SW 1271 (cell line): ENCODE measurements around the gene LCP1.
"Not testable (repeated sequence)": the region's sequence is repeated elsewhere in the genome, so short reads cannot be mapped to it uniquely, and the experiment has no call there.

Experiments used
- DNase-seq, 2 experiments: peaks; one replicate each; lab custom pipeline; 2025; lab: John Stamatoyannopoulos, UW

The LCP1 gene

DNA sequence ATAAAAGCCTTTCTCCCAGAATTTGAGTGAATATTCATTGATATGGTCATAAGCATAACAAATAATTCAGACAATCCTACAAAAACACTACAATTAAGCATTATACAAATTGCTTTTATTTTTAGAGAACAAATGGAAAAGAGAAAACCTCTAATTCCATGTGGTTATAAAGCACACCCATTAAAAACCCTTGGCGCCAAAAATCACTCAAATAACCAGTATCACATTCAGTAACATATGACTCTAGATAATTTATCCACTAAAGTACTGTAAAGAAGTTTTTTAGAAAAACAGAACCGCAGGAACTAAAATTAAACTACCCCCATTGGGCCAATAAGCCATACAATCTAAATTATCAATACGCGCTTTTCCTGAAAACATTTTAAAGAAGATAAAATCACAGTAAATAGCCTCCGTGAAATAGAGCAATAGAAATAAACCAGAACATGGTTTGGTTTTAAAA is 569 bp downstream of the LCP1 start:
- no peak for DNase-seq

DNA sequence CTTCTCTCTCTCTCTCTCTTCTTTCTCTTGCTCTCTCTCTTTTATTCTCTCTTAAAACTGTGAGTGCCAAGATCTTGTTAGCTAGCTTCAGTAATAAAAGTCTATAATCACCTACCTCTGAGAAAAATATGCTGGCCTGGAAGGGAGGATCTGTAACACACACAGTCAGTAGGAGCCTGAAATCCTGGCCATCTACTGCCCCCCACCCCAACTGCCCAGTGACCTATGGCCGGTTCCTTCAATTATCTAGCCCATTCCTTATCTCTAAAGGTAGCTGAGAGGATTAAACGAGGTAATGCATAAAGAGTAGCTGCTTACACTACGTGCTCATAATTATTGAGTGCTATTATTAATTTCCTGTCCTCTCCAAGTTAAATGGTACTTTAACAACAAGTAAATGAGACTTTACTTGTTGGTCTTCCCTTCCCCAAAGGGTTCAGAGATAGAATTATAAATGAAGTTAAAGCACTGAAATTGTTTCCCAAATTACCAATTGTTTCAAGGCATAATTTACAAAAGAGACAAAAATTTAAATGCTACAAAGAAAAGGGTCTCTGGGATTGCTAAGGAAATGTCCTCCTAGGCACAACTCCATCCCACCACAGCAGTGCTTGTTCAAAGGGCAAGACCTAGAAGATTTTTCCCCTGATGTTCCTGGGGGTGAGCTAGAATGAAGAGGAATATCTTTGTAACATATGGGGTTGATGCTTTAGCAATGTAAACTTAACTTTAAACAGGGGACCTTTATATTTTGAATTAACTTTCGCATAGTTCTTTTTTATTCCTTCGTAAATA is 1.8 kb downstream of the LCP1 start:
- no peak for DNase-seq

DNA sequence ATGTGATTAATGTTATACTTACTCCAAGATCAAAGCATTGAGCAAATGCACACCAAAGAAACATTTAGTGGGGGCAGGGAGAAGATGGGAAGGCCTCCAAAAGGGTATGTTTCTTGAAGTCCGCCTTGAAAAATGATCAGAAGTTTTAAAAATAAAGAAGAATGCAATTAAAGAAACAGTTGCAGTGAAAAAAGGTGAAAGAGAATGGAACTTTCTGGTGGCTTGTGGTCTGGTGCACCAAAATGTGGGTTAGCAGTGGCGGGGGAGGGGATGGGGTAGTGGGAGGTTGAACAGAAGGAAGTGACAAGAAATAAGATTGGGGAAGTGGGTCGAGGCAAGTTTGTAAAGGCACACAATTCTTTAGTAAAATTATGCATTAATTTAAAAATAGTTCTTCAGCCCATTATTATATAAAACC is 2.5 kb downstream of the LCP1 start:
- no peak for DNase-seq

DNA sequence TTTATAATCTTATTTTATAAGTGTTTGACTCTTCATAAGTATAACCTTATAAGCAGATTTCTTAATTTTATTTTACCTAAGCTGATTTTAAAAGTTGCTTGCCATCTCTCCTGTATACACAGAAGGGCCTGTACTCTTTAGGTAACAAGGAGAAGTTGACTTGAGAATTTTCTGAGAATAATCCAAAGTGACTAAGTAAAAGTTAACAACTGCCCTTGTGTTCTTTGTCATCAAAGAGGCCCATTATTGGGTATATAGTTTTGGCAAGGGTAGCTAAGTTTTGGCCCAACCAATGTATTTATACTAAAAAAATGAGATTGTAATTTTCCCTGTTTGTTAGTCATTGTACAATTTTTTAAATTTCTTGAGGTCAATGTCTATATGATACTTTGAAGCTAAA is 3.2 kb downstream of the LCP1 start:
- DNase-seq, result no peak

DNA sequence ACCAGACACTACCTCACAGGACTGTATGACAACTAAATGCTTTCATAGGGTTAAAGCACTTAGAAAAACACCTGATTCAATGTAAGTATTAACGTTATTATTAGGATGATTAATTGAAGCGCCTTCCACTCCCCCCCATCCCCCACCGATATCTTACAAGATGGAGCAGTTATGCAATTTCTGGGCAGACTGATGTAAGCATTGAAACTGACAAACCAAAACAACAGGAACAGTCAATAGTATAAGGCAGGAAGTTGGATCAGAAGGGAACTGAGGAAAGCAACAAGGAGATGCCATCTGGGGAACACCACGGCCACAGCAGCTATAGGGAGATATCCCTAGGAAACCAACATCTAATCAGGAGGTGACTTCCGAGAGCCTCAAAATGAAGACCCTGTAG is 3.8 kb downstream of the LCP1 start:
- DNase-seq, result no peak

DNA sequence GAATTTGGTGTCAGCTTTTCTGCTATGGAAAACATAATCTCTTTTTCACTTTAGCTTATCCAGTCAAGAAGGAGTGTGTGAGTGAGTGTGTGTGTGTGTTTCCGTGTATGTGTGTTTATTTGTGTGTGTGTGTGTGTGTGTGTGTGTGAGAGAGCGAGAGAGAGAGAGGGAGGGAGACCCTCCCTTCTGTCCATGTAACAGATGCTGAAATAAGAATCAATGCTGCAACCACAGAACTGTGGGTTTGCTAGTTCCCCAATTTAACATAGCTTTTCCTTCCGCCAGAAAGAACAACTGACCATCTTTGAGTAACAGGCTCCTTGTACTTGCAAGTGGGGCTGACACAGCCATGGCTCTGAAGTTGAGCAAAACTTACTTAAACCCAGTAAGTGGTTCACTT is 5.2 kb downstream of the LCP1 start:
- DNase-seq, result no peak

DNA sequence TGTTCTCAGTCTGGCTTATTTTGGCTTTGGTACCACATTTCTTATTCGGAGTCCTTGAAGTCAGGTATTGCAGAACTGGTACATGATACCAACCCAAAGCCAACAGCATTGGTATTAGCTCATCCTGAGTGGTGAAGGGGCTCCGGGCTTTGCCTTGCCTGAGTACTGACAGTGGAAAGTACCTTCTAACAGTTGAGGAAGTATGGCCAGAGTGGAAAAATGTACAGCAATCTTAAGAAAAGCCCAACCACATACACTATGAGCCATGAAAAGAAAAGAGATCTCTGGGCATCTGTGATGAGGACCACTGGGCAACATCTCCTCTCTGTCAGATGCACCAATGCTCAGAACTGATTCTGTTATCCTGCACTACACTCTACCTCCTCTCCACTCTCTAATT is 8.3 kb downstream of the LCP1 start:
- no peak for DNase-seq

DNA sequence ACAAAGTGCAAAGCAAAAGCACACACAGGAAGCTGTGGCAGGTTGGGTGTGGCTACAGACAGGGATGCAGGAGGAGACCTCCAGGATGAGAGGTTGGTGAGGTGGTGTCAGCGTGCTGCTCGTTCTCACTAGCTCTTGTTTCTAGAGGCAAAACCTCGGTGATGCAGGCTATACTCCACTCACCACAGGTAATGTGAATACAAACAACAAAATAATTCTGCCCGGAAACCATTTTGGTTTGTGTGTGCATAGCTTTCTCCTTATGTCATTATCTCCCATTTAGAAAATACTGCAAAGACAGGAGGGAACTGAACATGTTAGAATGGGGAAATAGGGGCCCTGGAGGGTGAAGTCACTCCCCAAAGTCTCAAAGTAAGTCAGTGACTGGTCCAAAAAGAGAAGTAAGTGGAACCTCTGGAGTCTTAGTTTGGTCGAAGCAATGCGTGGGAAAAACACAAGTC is 9.4 kb downstream of the LCP1 start:
- no peak for DNase-seq

DNA sequence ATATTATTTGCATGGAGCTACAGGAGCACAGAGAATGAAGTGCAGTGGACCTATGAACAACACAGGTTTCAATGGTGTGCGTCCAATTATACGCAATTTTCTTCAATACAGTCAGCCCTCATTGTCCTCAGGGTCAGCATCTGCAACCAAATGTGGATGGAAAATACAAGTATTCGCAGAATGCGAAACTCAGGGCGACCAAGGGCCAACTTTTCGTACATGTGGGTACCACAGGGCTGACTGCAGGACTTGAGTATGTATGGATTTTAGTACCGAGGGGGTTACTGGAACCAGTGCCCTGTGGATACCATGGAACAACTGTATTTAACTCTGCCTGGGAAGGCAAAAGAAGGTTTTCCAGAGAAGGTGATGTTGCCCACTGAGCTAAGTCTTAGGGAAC is 10.2 kb downstream of the LCP1 start:
- DNase-seq, result no peak

DNA sequence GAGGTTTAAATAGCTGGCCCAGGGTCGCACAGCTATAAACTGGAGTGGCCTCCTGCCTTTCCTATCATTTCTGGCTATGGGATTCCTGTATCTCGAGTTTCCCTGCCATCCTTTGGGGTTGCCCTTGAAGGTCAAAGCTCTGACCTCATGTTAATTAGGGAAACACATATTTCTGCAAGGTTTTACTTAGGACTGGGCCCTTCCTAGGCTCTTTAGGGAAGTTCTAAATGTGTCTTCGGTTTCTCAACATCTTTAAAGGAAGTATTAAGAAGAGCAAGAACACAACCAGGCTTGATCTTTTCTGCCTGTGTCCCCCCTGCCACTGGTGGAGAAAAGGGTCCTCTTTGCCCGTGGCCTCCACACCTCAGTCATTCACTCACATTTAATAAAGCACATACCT is 10.8 kb downstream of the LCP1 start:
- DNase-seq, result no peak

DNA sequence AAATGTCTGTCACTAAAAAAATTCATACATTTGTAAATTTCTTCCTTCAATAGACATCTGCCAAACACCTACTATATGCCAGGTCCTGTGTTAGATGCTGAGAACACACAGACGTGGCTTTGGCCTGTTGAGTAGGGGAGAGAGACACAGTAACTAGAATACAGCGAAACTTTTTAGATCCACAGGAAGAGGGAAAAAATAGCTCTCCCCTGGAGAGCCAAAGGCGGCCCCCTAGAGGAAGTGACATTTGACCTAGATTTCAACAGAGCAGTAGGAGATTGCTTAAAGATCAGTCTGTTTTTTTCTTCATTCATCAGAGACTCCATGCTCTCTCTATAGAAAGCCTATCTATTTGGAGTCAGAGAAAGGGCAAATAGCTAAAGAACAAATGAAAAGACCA is 11.3 kb downstream of the LCP1 start:
- DNase-seq, result no peak

DNA sequence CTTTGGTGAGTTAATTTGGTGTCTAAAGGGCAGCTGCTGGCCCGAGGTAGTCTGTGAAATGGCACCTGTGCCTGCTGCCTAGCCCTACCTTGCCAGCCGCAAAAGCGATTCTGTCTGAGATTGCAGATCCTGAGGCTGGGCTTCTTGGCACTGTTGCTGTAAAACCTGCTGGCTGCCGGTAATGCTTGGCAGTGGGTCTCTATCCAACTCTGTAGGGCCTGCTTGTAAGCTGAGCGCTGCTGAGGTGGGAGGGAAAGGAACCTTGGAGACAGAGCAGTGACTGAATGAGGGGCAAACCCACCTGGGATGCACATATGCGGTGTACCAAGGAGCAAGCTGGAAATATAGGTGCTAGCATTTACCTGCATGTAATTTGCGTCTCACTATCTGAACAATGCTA is 11.7 kb downstream of the LCP1 start:
- DNase-seq, result no peak

DNA sequence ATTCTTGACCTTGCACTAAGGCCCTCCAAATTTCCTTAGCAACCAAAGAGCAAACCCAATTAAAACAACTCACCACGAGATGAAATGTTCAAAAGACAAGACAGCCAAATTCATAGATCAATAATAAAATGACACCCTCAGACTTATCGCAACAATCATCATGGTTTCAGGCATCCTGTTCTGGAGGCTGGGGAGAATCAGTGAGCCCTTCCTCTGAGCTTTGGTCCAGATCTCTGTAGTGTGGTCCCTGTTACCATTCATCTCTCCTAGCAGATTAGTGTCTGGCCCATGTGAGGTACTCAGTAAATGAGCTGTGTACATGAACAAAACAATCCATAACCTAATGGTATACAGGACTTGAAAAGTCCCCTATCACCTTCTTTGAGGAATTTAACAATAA is 12.2 kb downstream of the LCP1 start:
- DNase-seq, result no peak

DNA sequence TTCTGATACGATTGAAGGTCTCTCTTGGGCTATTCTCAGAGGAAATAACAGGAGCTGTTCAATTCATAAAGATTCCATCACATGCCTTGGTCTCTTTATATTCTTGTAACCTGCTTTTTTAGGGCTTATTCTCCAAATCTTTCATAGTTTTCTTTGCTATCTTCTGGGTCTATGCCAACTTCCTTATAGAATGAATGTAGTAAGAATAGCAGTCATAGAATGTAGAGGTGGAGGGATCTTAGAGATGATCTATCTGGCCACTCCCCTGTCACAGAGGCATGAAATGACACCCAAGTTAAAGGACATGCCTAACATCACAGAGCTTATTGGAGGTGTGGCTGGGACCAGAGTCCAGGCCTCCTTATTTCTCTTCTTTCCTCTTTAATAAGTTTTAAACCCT is 13.2 kb downstream of the LCP1 start:
- no peak for DNase-seq

DNA sequence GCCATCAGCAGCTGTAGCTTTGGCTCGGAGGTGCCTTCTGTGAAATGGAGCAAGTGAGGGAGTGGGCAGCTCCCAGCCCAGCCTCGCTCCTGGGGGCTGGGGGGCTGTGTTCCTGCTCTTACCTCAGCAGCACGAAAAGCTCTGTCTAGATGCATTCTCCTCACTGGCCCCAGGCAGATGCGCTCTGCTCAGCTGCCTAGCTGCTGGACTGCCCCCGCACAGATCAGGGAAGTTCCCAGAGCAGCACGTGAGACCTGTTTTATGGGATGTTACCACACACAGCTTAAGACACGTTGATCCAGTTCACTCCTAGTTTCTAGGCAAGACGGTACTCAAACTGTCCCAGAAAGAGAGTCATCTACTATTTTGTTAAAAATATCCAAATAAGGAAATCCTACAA is 13.6 kb downstream of the LCP1 start:
- DNase-seq, result no peak

DNA sequence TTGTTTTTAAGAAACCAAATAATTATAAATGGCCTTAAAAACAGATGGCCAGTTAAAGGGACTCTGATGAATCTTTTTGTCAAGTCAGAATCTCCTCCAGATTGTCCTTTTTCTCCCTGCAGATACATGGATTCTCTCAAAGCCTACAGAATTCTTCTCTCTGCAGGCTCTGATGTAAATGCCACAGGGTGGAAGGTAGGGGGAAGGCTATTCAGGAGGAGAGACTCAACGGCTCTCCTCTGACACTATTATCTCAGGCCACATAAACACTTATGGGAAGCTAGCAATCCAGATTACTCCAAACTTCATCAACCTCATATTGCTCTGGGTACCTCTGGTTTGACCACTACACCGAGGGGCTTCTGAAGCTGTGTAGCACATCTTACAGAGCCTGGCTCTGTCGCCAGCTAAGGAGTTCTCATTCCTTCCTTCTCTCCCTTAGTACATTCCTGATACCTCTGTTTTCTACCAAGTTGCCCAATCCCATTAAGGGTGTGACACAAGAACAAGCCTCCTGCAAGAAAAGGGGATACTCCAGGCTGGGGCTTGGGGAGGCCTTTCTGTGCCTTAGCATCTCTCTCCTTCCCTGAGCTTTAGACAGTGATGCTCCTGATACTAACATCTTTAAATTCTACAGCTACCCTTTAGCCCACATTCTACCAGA is 14.9 kb downstream of the LCP1 start:
- DNase-seq, result no peak

DNA sequence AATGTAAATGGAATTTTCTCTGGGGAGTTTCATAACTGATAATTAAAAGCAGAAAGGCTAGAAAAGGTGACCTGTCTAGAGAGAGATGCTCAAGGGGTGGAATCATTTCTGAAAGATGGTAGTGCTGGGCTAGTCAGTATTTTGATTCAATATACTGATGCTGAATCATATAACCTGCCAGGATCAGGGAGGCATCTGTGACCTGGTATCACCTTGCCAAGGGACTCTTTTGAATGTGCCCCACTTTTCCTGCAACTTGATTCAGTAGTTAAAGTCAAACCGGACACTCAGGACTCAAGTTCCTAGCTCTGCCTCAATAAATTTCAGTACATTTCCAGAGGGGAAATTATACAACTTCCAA is 15.8 kb downstream of the LCP1 start:
- DNase-seq, result no peak

DNA sequence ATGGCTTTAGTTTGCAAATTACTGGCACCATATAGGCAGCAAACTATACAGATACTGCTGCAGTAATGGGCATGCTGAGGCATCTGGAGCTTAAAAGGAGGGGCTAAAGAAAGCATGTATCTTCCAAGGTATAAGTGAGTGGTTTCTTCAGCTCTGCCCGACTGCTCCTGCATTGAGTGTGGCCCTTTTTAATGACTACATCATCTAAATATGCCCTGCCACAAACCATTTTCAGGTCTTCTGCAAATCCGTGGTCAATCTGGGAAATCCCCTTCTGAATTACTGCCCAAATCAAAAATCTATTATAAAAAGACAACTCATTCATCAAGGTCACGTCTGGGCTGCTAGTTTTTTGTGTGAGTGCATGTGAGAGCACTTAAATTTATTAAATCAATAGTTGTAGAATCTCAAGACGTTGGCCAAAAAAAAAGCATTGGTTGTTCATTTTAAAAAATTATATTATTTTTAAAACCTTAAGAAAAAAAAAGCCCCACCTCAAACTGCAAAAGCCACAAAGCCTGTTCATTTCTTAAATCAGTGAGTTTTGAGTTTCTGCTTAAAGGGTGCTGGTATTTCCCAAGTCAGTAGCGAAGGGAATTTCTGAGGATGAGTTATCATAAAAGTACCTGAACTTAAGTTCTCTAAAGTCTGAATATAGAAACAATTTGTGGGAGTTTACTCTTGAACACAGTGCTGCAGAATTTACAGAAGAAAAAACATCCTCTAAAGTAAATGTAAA is 16.3 kb downstream of the LCP1 start:
- no peak for DNase-seq

DNA sequence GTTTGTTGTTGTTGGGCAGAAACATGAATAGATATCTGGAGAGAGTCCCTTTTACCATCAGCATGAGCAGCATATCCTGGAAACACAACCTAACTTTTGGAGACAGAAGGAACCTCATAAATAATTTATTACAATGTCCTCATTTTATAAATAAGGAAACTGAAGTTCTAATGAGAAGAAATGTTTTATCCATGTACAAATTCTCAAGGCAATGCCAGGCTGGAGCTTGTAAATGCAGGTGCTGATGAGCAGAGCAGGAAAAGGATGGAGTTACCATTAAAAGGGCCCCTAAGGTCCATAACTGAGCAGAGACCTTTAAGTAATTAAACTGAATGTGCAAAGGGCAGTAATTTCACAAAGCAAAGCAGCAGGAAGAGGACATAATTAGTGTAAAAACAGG is 17.3 kb downstream of the LCP1 start:
- no peak for DNase-seq

DNA sequence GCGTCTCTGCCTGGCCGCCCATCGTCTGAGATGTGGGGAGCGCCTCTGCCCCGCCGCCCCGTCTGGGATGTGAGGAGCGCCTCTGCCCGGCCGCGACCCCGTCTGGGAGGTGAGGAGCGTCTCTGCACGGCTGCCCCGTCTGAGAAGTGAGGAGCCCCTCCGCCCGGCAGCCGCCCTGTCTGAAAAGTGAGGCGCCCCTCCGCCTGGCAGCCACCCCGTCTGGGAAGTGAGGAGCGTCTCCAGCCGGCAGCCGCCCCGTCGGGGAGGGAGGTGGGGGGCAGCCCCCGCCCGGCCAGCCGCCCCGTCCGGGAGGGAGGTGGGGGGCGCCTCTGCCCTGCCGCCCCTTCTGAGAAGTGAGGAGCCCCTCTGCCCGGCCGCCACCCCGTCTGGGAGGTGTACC is 19.2 kb downstream of the LCP1 start:
- not testable (repeated sequence) for DNase-seq

DNA sequence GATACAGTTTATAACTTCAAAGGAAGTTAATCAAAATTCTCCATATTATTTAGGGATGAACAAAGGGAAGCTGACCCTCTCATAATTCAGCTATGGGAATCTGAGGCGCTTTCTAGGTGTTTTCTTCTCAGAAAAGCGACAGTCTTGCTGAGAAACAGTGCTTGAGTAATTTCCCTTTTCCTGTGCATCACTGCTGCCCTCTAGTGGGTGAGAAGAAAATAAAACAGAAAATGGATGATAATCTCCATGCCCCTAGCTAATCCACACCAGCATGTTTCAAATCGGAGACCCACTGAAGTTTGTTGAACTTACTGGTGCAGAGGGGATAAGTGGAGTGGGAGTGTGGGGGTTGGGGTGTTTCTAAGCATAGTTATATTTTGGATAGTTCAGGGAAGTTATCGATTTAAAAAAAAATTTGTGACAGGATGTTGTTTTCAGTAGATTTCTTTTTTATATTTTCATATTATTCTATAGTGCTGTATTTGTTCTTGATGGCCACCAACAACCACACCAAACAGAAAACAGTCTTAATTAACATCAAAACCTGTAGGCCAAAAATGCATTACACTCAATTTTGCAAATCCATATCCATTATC is 21.4 kb downstream of the LCP1 start:
- peak in 1 of 2 experiments; percentile 52 for DNase-seq

DNA sequence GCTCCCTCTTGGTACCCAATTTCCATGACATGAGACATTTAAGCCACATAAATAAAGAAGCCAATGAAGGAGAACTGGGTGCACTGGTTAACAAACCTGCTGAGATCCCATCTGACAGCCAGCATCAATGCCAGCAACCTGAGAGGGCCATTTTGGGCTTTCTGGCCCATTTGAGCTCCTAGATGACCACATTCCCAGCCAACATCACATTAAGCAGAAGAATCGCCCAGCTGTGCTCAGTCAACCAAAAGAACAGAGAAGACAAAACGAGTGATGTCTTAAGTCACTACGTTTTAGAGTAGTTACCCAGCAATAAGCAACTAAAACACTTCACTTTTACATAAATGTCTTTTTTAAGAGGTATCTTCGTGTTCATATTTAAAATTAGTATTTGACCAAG is 21.9 kb downstream of the LCP1 start:
- no peak for DNase-seq

DNA sequence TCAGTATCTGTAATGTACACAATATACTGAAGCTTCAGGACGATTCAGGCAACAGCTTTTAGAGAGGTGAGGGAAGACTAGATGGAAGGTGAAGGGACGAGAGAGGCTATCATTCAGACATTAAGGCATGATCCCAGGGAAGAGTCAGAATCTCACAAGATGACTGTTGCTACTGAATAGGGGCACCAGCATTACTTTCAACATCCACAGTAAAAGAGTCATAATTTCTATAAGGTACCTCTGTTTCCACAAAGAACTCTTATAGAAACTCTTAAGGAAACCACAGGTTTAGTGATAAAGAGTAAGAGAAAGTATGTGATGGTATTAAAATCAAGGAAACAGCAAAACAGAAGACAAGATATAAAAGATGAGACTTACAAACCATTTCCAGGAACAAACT is 23.0 kb downstream of the LCP1 start:
- DNase-seq, result no peak
